Left renal pelvis (tissue), 4 donors: Measurements from ENCODE around the gene DLX4. TPM values are rescaled to one million over a fixed set of nuclear protein-coding genes. Genes with fewer than 3 reads are reported as not detected.

Experiments
- DNase-seq, 4 donors: peaks; one replicate each; pipeline ENCODE4 v3.0.0-alpha.2; 2013; ENCODE audit warnings: low read depth in 4 of 4, low spot score in 3 of 4
- polyA plus RNA-seq, 4 donors: library from polyadenylated mRNA; unstranded; fragments of 120-200 nt; gene quantifications; one replicate each; pipeline ENCODE4 v1.2.1, GENCODE V29; 2013; ENCODE audit not compliant: insufficient read length in 4 of 4

DLX4 gene, protein sequence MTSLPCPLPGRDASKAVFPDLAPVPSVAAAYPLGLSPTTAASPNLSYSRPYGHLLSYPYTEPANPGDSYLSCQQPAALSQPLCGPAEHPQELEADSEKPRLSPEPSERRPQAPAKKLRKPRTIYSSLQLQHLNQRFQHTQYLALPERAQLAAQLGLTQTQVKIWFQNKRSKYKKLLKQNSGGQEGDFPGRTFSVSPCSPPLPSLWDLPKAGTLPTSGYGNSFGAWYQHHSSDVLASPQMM
- under 1 TPM in 3 of 4 donors, not detected in 1; 0.60 to 0.98 (median 0.66) TPM for polyA plus RNA-seq

DNA sequence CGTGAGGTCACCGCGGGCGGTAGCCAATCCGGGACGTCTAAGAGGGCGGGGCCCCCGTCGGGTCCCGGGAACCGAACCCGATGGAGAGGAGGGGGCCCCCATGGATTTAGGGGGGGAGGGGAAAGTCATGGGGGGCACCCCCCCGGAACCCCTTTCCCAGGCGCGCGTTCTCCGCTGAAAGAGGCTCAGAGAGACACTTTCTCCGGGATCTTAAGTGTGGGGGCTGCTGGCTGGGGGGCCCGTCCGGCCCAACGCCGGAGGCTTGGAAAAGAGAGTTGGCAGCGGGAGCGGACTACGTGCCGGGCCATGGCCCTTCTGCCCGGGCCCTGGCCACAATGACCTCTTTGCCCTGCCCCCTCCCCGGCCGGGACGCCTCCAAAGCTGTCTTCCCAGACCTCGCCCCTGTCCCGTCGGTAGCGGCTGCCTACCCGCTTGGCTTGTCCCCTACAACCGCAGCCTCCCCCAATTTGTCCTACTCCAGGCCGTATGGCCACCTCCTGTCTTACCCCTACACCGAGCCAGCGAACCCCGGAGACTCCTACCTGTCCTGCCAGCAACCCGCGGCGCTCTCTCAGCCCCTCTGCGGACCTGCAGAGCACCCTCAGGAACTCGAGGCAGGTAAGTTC, at the start of gene DLX4:
Gene DLX4 (plus strand): TSS at position 57 of the 626 bp plus-strand sequence. CDS start 279 bp downstream, at position 336.
- DNase-seq = no peak

- DNase-seq = no peak
Observed at GRCh38 chr17:49920030-49920769, 48.8 kb upstream of the DLX4 start.

DNA sequence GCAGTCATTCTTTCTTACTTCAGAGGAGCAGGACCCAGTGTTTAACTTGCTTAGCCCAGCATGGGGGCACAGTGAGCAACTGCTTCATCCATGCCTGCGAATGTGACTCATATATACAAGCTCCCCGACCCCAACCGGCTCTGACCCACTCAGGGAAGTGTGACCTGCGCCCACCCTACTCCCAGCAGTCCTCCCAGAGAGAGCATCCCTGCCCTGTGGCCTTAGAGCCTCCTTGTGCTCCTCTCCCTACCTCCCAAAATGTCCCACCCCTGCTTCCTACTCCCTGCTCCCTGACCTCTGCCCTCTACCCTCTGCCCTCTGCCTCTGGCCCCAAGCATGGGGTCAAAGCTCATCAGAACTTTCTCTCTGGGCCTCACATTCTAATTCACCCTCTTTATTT, 46.9 kb upstream of the DLX4 start:
- DNase-seq = no peak

- DNase-seq = no peak
Observed at GRCh38 chr17:49924116-49924515, 44.9 kb upstream of the DLX4 start.

GRCh38 chr17:49924589-49924988, 44.4 kb upstream of the DLX4 start:
- DNase-seq = no peak

GRCh38 chr17:49925921-49926320, 43.1 kb upstream of the DLX4 start:
- no peak for DNase-seq

DNA sequence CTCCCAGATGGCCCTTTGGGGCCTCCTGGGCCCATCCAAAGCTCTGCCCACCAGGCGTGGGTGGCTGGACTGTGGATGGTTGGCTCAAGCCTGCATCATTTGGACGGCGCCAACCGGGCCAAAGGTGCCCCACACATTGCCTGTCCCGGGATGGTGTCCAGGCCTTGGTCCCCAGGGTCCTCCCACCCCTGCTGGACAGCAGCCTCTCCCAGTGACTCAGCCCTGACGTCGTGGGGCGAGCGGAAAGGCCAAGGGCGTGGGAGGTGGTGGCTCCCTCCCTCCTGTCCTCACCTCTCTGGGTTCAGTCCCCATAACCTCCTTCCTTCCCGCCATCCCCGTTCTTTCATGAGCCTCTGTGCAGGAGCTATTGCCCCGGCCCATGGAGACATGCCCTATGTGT, 42.1 kb upstream of the DLX4 start:
- no peak for DNase-seq

DNA sequence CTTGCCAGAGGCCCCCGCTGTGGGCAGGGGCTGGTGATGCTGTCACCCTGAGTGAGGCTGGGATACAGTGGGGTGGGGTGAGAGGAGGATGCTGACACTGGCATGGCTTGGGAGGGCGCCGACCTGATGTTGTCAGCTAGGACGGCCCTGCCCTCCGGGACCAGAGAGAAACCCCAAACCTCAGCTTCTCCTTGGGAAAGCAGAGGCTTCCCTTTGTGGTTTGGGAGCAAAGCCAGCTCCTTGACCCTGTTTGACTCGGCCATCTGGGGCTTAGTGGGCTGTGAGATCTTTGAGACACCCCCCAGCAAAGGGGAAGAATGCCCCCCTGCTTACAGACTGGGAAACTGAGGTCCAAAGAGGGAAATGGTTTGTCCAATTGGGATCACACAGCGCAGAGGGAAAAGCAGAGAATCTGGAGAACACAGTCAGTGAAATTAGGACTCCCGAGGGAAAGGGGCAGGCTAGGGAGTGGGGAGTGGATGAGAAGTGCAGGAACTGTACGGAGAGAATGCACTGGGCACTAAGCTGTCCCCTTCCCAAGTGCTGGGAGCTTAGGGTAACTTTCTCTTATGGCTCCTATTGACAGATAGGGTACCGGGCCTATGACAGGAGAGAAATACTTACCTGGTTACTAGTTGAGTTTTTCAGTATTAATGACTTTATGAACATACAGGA, 40.7 kb upstream of the DLX4 start:
- no peak for DNase-seq

GRCh38 chr17:49928837-49929475, 40.0 kb upstream of the DLX4 start:
- DNase-seq = no peak

- no peak for DNase-seq
Observed at GRCh38 chr17:49930880-49931279, 38.1 kb upstream of the DLX4 start.

- no peak for DNase-seq
Observed at GRCh38 chr17:49931416-49932137, 37.4 kb upstream of the DLX4 start.

GRCh38 chr17:49932138-49932723, 36.8 kb upstream of the DLX4 start:
- no peak for DNase-seq

DNA sequence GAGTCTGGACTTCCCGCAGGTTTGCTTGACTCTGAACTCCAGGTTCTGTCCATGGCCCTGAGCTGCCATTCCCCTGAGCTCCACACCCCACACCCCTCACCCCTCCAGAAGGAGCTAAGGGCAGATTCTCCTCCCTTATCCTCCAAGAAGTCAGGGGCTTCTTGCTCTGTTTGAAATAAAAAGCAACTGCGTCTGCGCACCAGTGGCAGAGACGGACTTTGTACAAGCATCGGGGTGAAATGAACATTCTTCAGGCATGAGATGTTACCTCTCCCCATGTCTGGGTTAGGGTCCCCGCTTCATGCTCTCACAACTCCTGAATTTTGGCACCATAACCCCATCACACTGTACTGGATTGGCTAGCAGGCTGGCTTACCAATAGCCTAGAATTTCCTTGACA, 36.1 kb upstream of the DLX4 start:
- no peak for DNase-seq

DNA sequence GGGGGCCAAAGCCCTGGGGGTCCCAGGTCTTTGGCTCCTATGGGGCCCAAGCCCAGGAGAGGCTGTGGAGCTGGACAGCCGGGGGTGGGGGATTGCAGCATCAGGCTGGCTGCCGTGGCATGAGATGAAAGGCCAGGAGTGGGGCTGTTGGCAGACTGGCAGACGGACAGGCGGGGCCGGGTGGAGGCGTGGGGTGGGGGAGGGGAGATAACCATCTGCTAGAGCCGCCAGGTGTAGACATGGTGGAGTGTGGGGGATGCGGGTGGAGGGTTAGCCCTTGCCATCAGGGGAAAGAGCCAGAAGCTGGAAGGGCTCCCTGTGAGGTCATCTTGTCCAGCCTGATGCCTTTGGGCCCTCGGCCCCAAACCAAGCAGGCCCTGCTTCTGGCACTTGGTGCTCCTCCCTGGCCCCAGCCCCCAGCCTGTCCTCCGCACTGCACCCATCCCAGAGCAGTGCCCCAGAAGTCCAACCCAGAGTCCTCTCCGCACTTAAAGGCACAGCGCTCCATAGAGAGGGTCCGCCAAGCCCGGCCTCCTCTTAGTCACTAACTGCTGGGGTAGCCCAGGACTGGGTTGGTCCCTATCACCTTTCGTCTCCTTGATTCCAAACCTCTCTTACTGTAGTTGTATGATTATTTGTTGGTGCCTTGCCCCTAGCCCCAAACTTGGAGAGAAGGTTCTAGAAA, 33.3 kb upstream of the DLX4 start:
- no peak for DNase-seq

DNA sequence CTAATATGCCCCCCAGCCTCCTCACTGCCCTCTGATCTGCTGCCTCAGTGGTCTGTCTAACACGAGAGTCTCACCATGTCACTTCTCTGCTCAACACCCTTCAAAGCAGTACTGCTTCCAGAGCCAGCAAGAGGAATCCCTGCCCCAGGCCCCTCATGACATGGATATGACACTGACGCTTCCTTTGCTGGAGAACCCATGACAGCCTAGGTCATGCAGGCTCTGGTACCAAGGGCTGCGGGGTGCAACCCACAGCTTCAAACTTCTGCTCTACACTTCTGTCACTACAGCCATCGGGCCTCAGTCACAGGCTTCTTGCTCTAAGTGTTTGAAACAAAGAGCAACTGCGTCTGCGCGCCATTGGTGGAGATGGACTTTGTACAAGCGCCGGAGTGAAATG, 32.6 kb upstream of the DLX4 start:
- DNase-seq = no peak

- no peak for DNase-seq
Observed at GRCh38 chr17:49939318-49939717, 29.7 kb upstream of the DLX4 start.

GRCh38 chr17:49941427-49941826, 27.6 kb upstream of the DLX4 start:
- DNase-seq = no peak

- DNase-seq = no peak
Observed at GRCh38 chr17:49942947-49943346, 26.0 kb upstream of the DLX4 start.

- no peak for DNase-seq
Observed at GRCh38 chr17:49944273-49944870, 24.6 kb upstream of the DLX4 start.
